HG02884 (cell line): ENCODE results near the gene ZACN.
"Not testable (repeated sequence)": the region's sequence is repeated elsewhere in the genome, so short reads cannot be mapped to it uniquely, and the experiment has no call there.

ENCODE experiments used
- ATAC-seq: cut with Tn5 transposase; IDR thresholded peaks from one replicate; pipeline ENCODE4 v1.9.1; 2021; ENCODE audit warnings: mild to moderate bottlenecking, moderate library complexity; ENCODE audit not compliant: unreplicated experiment

Gene ZACN

DNA sequence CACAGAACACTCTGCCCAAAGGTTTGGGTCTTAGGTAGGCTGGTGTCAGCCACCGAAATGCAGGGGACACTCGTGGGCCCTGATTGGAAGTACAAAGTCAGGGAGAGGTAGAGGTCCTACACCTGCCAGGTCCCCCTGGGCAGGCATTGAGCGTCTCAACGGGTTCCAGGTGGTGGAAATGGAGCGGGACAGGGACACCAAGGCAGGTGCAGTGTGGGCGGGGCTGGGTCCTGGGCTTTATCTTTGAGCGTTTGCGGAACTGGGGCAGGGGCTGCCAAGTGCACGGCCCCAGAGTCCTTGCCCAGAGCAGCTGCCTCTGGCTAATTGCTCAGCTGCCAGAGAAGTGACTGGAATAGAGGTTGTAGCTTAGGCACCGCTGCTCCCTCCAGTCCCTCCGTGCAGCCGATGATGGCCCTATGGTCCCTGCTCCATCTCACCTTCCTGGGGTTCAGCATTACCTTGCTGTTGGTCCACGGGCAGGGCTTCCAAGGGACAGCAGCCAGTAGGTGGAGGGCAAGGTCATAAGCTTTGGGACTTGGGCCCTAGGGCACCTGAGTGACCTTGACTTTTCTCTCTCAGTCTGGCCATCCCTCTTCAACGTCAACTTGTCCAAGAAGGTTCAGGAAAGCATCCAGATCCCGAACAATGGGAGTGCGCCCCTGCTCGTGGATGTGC lies at the start of gene ZACN:
TSS of gene ZACN (plus strand) at position 323 of the 675 bp plus-strand sequence. CDS start at position 406, 83 bp downstream.
- ATAC-seq, result no peak

DNA sequence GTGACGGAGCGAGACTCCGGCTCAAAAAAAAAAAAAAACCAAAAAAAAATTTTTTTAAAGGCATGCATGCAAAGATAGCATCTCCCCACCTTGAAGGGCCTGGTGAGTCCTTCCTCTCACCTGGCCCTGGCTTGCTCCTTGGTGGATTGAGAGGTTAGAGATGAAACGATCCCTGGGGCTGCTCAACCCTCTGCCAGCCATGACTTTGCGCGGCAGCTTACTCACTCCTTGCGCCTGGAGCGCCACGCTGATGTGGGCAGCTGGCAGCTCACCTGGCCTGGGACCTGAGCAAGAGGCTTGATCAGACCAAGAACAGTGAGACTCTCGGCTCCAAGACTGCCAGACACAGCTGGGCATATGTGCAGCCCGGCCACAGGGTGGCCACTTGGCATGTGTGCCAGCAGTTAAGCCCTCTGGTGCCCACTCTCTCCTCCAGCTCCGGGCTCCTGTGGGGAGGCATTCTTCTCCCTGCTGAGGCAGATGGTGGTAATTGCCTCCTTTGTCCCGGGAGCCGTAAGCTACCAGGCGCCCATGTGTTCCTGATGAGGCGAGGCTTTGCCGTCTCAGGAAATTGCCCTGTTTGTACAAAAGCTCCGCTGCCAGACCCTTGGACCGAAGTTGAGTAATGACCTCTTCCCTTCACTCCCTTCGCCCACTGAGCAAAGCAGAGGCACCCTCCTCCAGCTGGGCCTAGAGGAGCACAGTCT lies 46.8 kb upstream of the ZACN start:
- no peak for ATAC-seq

DNA sequence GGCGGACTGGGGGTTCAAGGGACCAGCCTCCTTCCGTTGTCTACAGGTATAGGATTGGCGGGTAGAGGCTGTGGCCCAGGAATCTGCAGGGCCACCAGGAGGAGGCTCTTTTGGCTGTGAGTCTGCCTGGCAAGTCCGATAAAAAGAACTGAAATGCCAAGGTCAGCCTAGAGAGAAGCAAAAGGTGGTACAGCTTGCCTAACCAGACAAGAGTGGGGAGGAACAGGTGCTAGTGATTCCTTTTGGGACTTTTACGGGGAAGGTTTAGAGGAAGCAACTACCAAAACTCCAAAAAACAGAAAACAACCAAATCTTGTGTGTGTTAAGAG lies 46.2 kb upstream of the ZACN start:
- ATAC-seq, result no peak

DNA sequence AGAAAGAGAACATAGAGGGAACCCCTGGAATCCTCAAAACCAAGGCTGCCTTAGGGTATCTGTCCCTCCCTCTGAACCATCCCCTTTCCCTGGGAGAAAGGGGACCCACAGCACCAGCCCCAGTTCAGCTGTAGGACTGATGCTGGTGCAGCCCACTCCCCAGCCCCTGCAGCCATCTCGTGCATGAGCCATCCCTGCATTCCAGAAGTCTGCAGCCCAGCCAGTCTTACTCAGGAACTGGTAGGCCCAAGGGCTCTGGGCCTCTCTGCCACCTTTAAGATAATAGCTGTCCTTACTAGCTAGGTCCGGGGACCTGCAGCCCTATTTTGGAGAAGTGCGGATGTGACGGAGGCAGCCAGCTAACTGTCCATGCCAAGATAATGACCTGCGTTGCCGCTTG lies 45.8 kb upstream of the ZACN start:
- ATAC-seq, result no peak

DNA sequence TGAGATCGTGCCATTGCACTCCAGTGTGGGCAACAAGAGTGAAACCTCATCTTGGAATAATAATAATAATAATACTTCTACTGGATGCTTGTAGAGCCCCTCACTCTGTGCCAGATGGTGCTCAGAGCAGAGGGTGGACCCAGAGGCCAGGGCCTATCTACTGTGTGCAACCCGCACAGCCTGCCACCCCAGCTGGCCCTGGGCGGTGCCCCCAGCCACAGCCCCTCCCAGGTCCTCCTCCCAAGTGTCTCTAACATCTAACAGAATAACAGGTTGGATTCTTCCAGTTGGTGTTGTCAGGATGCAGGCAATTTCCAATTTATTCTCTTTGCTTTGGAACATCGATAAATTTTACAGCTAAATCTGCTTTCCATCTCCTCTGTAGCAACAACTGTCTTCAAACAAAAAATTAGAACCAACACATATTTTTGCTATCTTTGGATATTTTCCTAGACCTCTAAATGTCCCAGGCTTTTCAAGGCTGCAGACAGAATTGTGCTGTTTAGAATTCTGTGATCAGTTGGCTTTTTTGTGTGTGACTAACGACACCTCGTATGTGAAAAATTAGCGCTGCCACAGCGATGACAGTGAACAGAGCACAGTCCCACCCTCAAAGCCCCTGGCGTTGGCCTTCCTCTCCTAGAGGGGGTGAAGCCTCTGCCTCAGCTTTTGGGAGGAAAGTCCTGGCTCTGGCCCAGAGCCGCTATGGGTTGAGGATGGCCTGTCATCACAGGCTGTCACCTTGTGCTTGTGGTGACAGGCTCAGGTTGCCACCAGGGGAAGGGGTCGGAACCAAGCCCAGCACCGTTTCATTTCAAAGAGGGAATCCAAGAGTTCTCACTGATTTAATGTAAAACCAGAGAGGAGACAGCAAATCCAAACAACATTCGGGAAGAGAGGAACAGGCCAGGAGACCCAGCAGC lies 44.3 kb upstream of the ZACN start:
- ATAC-seq, result no peak

DNA sequence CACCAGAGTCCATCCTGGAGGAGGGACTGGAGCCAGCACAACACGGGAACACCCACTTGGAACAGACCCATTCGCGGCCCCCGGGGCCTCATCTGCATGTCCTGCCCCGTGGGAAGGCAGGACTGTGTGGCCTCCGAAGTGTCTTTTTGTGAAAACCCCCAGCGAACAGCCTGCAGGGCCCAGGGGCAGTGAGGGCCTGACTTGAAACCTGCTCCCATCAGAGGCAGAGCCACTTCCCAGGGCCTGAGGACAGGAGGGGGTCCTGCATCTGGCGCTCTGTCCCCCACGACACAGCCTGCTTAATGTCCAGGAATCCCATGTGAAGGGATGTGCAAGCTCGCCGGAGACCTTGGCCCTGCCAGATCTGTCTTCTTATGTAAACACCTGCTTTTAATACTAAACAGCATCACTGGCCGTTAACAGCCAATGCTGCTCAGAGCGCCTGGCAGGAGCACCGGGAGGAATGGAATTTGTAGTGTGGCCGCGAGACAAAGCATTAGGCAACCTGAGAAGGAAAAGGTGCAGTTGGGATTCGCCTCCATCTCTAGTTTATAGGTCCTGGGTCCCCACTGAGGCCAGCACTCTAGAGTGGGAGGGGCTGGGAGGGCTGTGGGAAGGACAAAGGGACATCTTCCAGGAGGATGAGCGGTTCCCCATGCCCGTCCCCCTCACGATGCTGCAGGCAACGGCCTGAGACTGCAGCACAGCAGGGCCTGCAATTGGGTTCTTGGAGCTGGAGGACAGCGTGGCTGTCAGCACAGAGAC lies 42.3 kb upstream of the ZACN start:
- no peak for ATAC-seq

DNA sequence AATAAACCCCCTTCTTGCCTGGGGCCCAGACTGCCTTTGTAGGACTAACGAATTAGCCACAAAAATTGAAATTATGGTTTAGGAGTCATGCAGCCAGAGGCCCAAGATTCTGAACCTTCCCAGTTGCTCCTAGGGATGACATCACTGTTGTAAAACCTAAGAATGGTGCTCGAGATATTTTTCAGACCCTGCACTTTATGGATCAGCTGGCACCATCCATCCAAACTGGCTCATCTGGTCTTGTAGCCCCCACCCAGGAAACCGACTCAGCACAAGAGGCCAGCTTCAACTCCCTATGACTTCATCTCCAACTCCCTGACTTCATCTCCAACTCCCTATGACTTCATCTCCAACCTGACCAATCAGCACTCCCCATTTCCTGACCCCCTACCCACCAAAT lies 40.9 kb upstream of the ZACN start:
- ATAC-seq, result no peak

DNA sequence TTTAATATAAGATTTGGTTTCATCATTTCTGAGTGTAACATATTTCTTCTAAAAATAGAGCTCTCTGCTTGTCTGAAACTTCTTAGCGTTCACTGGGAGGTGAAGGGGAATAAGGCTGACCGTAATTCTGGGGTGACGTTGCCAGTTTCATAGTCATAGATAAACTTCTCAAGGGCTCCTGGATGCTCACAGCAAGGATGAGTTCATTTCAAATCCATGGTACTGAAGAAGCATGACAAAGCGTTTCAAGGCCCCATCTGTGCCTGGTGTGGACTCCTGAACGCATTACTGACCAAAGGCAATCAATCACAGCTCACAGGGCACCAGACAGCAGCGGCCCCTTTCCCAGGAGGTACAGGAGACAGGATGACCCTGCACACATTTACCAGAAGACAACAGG lies 39.9 kb upstream of the ZACN start:
- no peak for ATAC-seq

DNA sequence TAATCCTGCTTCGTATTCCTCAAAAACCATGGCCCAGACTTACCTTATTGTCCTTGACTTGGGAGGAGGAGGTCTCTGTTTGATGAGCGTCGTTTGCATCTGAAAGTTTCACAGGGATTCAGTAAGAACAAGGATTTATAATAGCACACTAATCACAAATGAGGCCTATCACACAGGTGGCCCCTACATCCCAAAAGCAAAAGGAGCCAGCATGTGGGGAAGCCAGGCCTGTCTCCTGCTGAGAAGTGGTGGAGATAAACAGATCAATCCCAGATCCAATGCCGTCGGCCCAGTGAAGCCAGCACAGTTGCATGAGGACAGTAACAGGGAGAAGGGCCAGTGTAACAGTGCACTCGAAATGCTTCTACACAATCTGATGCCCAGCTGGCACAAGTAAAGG lies 38.6 kb upstream of the ZACN start:
- ATAC-seq, result no peak

DNA sequence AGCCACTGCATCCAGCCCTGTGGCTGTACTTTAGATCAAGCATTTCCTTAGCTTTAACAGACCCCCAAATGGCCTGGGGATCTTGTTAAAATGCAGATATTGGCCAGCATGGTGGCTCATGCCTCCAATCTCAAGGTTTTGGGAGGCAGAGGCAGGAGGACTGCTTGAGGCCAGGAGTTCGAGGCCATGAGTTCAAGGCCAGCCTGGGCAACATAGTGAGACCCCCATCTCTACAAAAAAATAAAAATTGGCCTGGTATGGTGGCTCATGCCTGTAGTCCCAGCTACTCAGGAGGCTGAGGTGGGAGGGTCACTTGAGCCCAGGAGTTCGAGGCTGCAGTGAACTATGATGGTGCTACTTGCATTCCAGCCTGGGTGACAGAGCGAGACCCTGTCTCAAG lies 36.1 kb upstream of the ZACN start:
- not testable (repeated sequence) for ATAC-seq

DNA sequence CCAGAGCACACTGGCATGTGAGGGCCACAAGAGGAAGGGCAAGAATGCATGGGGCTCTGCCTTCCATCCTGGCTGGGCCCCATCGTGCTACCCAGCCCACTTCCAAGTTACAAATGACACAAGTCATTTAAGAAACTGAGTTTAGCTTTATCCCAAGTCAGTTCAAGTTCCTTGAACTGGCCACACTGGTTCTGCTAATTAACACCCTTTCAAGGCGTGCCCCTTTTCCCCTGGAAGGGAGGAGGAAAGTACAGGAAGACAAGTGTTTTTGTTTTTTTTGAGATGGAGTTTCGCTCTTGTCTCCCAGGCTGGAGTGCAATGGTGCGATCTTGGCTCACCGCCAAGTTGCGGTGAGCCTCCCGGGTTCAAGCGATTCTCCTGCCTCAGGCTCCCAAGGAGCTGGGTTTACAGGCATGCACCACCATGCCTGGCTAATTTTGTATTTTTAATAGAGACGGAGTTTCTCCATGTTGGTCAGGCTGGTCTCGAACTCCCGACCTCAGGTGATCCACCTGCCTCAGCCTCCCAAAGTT lies 34.4 kb upstream of the ZACN start:
- ATAC-seq, result not testable (repeated sequence)

DNA sequence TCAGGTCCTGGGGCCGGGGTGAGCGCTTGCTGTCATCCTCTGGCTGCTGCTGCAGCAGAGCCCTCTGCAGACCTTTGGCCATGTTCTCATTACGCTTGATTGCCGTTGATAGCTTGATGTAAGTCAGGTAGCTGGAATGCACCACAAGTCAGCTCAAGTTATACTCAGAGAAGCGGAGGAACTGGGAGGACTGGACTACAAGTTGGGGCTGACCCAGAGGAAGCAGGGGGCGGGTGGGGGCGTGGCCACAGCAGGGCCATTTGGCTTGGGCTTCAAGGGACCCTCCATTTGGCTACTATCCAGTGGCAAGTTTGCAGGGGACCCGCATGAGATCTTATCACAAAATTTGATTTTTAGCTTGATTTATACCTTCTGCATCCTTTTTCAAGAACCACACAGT lies 32.9 kb upstream of the ZACN start:
- ATAC-seq, result no peak

DNA sequence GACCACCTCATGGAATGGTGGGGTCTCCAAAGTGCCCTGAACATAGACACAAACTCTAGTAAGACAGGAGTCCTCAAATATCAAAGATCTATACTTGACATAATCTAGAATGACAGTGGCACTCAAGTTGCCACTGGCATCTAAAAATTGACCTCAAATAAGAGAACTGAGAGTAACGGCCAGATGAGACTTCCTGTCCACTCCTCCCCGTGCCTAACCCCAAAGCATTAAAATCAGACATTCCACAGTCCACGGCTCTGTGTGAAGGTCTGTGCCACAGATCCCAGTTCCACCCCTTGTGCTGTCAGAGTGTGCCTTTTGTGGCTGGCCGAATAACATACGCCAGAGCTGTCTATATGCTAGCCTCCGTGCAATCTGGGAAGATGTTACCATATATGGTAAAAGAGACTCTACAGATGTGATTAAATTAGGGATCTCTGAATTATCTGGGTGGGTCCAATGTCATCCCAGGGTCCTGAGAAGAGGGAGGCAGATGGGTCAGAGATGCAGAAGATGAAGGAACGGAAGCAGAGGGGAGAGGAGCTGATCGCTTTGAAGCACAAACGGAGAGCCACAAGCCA lies 30.9 kb upstream of the ZACN start:
- ATAC-seq, result no peak

DNA sequence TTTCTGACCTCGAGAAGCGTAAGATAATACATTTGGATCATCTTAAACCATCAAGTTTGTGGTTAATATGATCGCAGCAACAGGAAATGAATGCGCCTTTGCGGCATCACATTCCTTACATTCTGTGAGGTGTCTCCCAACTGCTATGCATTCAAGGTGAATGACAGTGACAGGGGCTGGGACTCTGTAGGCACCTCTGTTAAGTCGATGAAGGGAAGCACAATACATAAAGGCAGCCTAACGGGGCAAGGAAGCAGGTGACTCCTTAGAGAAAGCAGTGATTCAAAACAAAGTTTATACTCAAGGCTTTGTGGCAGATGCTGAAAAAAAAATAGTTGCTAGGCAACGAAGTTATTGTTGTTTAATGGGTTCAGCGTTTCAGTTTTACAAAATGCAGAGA lies 30.3 kb upstream of the ZACN start:
- ATAC-seq, result no peak

DNA sequence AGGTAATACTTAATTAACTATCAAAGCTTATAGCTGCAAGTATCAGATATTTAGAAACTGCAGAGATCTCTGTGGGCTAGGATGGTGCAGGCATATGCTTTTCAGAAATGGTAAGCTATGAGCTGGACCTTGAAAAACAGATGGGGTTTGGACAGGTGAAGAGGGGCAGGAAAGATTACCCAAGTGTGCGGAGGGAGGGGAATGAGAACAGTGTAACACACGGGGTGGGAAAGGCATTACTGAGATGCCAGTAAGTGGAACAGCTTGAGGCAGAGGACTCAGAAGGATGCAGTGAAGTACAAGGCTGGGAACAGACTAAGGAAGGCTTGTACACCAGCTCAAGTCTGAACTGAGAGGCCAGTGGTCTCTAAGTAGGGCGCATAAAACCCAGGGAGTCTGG lies 29.7 kb upstream of the ZACN start:
- ATAC-seq, result no peak

DNA sequence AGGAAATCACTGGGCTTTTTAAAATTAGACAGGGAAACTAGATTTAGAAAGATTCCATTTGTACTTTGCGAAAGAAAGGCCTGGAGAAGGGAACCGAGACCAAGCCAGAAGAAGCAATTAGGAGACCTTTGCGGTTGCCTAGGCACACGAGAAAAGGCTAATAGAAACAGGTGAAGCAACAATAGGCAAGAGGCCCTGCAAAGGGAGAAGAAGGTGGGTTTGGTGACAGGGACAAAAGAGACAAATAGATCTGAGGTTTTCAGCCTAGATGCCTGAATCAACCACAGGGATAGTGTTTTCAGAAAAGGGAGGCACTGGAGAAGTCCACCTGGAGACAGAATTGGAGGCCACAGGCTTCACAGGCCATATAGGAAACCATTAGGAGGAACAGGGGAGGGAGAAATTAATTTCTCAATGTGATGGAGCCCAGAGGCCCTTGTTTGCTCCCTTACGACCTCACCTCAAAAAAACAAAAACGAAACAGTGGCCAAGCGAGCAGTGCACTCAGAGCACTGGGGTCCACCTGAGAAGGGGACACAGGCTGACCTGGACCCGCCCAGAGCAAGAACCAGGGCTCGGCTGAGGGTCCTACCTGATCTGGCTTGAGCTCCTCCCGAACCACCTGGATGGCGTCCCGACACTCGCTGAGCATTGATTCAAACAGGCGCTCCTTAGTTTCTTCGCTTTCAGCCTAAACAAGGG lies 29.0 kb upstream of the ZACN start:
- no peak for ATAC-seq

DNA sequence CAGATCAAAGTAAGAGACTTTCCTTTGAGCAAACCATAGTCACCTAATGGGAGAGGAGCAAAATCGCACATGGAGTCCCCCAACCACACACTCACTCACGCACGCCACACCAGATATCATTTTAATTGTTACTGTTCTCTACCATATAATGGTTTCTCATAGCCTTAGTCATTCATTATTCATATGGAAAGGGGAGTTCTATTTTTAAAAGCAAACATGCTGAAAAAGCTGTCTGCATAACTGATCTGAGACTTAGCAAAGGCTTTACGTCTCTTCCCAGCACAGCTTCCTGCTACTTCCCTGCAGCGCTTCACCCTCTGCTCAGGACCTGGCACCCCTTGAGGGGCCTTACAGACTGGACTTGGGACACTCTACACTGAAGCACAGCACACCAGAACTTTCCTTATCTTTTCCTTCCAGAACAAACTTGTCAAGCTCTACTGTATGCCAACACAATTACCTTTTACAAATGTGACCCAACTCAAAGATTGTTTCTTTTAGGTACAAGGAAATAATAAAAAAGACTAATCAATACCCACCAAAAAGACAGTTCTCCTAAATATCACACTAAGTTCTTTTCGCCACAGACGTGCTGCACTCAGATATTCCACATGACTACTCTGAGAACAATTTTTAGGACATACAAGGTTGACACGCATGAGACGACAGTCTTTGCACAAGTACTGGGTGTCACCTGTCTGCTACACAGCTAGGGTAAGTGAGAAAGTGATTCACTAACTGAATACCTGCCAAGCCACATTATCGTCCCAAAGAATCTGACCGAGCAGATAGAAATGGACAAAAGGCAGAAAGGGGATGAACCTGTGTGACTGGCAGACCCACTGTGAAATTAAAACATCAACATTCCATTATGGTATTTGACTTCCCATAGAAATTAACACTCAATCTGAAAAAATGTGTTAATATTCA lies 28.2 kb upstream of the ZACN start:
- ATAC-seq, result no peak

DNA sequence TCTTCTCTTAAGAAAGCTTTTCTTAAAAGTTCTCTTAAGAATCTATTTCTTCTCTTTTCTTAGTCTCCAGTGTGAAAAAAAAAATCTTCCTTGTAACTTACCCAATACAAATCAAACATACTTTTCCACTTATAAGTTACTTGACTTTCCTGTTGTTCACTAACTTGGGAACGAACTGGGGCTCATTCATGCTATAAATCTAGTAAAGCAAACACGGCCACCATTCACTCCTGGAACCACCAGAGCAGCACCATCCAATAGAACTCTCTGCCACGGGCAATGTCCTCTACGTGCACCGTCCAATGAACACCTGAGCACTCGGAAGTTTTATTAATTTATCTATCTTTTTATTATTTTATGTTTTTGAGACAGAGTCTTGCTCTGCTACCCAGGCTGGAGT lies 27.4 kb upstream of the ZACN start:
- ATAC-seq, result no peak
